Measurements from ENCODE around the gene PRDM5.

The PRDM5 gene

GRCh38 chr4:120723105-120723504 is 199.4 kb downstream of the PRDM5 start:
- ChIA-PET POLR2A (no interaction called here), CTCF (interaction anchor here (1.0 kb wide), 1 partner anchor 14 kb away, joined by 3 read pairs; no protein-coding TSS in a partner anchor)
- TF ChIP-seq CTCF (IDR thresholded peaks at IDR 0.05; ENCODE audit: control extremely low read depth, extremely low read depth, low read depth, missing control alignments): no peak
- no peak for DNase-seq (ENCODE audit: extremely low spot score)

- ChIA-PET POLR2A (no interaction called here), CTCF (interaction anchor here (0.8 to 1.0 kb wide), 2 partner anchors 15 to 255 kb away, joined by 3 read pairs; no protein-coding TSS in a partner anchor)
- no peak for DNase-seq (ENCODE audit: extremely low spot score)
- TF ChIP-seq CTCF (IDR thresholded peaks at IDR 0.05; ENCODE audit: control extremely low read depth, extremely low read depth, low read depth, missing control alignments): no peak
Measured at GRCh38 chr4:120722655-120723054, 199.9 kb downstream of the PRDM5 start.

DNA sequence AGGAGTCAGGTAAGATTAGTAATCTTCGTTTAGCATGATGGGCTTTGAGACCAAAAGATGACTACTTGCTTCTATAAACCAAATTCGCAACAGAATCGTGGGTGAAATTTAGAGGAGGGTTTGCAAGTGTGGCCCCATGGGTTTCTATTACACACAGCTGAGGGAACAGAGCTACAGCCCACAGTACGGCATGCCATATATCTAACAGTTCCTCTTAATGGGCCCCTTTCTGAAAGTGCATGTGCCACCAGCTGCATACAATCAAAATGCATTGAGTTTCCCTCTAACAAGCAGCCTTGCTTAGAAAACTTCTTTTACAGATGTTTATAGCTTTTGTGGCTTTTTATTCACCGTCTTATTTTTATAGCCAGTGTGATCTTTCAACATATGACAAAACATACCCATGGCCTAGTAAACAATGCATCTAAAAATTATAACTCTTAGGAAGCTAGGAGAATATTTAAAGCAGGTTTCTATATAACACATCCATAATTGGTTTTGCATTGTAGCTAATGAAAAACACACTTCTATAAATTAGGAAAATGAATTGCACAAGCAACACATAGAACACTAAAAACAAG is 202.1 kb downstream of the PRDM5 start:
- no peak for TF ChIP-seq CTCF (IDR thresholded peaks at IDR 0.05; ENCODE audit: control extremely low read depth, extremely low read depth, low read depth, missing control alignments)
- CTCF ChIA-PET: interaction anchor here (1.0 to 1.9 kb wide), 3 partner anchors 9 to 587 kb away, joined by 3 to 4 read pairs (median 4); no protein-coding TSS in a partner anchor
- POLR2A ChIA-PET: no interaction called here
- DNase-seq (ENCODE audit: extremely low spot score): no peak

- TF ChIP-seq CTCF (IDR thresholded peaks at IDR 0.05; ENCODE audit: control extremely low read depth, extremely low read depth, low read depth, missing control alignments): peak; percentile 55
- ChIA-PET CTCF (interaction anchor here (1.9 kb wide), 1 partner anchor 588 kb away, joined by 4 read pairs; no protein-coding TSS in a partner anchor), POLR2A (no interaction called here)
- DNase-seq (ENCODE audit: extremely low spot score): no peak
Measured at GRCh38 chr4:120718979-120719566, 203.5 kb downstream of the PRDM5 start.

- no peak for DNase-seq (ENCODE audit: extremely low spot score)
- POLR2A ChIA-PET: no interaction called here
- TF ChIP-seq CTCF (IDR thresholded peaks at IDR 0.05; ENCODE audit: control extremely low read depth, extremely low read depth, low read depth, missing control alignments): no peak
- CTCF ChIA-PET: no interaction called here
Measured at GRCh38 chr4:120716346-120716745, 206.2 kb downstream of the PRDM5 start.

GRCh38 chr4:120714417-120715010 is 208.0 kb downstream of the PRDM5 start:
- no peak for TF ChIP-seq CTCF (IDR thresholded peaks at IDR 0.05; ENCODE audit: control extremely low read depth, extremely low read depth, low read depth, missing control alignments)
- no peak for DNase-seq (ENCODE audit: extremely low spot score)
- CTCF ChIA-PET: no interaction called here
- POLR2A ChIA-PET: no interaction called here

Data from GM10248 (cell line).